CD4-positive, alpha-beta T cell treated with Interleukin-1 beta for 1 hour (primary cell): ENCODE data around the gene TULP4.
"Not testable (repeated sequence)": the region's sequence is repeated elsewhere in the genome, so short reads cannot be mapped to it uniquely, and the experiment has no call there.

ENCODE experiments used
- DNase-seq, 2 donors: peaks; one replicate each; pipeline ENCODE4 v3.0.0-alpha.2; 2020 to 2022

The TULP4 gene

DNA sequence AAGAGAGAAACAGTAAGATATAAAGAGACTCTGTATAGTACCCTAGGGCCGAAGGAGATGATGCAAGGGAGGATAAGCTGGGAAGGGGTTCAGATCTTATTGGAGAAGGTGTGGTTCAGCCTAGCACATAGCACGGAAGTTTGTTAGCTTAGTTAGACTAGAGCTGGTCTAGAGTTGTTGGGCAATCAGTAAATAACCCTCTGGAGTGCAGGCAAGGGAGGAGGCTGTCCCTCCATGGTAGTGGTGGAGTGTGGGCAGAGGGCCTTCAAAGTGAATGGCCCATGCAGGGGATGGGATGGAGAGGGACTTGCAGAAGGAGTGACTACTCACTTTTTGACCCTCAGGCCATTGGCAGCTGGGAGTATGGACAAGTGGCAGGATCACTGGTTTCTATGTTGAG lies 20.0 kb downstream of the TULP4 start:
- DNase-seq, result no peak

DNA sequence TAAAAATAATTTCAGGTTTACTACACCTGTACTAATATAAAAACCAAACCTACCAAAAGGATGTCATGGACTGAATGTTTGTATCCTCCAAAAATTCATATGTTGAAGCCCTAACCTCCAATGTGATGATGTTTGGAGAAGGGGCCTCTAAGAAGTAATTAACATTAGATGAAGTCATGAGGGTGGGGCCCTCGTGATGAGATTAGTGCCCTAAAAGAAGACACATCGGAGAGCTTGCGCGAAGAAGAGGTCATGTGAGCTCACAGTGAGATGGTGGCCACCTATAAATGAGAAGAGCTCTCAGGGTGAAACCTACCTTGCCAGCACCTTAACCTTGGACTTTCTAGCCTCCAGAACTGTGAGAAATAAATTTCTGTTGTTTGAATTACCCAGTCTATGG lies 20.8 kb downstream of the TULP4 start:
- DNase-seq, result no peak

DNA sequence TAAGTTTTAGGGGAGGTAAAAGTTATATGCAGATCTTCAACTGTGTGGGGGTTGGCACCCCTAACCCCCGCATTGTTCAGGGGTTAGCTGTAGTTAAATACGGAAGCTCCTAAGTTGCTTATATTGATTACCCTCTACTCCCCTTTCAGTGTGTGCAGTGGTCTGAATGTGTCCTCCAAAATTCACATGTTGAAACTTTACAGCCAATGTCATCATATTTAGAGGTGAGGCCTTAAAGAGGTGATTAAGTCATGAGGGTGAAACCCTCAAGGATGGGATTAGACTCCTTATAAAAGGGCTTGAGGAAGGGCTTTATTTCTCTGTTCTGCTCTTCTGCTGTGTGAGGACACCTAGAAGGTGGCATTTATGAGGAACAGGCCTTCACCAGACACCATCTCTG lies 22.3 kb downstream of the TULP4 start:
- no peak for DNase-seq

DNA sequence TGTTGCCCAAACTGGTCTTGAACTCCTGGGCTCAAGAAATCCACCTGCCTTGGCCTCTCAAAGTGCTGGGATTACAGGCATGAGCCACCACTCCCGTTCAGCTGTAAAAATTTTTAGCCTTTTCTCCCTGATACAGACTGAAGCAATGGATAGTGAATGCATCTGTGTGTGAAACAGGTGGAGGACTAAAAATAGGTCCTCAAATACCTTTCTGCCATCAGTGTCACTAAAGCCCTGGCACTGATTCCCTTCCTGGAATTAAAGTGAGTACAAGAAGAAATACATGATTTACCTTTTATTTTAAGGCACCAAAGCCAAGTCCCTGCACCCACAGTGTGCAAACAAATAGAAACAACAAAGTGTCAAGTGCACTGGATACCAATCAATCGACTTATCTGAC lies 25.1 kb downstream of the TULP4 start:
- DNase-seq, result no peak

DNA sequence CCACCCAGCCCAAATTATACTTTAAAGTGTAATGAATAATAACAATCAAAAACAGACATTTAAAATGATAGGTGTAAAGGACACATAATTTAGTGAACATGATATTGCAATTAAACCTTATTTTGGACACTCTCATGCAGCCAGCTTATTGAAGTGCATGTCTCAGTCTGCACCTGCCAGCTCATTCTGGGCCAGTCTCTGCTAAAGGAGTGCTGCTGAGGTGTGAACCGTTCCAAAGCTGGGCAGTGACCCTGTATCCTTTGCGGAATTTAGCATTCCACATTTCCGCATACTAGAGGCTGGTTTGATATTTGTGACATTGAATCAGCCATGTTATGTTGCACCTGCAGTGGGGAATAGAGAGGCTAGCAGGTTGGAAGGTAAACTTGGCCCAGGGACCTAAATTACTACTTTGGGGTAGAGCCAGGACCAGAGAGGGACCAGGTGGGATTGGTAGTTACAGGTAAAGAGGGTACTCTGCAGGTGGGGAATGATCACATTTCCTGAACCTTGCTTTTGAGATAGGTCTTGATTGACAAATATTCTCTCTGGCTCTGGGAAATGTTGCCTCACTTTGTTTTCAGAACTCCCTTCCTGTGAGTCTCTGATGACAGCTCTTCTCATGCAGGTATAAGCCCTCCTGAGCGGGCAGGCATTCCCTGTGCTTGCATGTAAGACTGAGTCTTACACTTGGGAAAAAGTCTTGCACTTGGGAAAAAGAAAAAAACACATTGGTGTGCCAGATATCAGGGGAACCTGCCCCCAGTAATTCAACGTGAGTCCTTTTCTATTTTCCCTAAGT lies 26.2 kb downstream of the TULP4 start:
- no peak for DNase-seq

DNA sequence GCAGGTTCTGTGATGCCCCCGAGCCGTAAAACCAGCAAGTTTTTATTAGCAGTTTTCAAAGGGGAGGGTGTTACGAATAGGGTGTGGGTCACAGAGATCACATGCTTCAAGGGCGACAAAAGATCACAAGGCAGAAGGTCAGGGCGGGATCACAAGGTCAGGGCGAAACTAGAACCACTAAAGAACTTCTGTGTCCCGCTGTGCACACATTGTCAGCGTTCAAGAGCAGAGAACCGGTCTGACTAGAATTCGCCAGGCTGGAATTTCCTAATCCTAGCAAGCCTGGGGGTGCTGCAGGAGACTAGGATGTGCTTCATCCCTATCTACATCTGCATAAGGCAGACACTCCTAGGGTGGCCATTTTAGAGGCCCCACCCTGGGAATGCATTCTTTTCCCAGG lies 26.9 kb downstream of the TULP4 start:
- DNase-seq, result not testable (repeated sequence)

DNA sequence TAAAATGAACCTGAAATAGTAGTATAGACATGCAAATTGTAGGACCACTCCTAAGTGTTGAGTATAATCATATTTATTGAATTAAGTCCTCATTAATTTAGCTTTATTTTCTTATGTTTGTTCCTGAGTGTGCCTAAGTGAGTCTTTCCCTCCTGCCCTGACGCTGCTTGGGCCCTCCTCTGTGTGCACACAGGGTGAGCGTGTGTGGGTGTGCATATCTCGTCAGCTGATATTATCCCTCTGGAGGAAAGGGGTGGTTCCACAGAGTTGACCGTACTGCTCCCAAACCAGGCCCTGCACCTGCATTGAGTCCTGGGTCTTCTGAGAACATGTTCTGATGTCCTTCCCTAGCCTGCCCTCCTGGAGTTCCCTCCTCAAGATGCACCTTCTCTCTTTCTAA lies 28.0 kb downstream of the TULP4 start:
- DNase-seq, result no peak

DNA sequence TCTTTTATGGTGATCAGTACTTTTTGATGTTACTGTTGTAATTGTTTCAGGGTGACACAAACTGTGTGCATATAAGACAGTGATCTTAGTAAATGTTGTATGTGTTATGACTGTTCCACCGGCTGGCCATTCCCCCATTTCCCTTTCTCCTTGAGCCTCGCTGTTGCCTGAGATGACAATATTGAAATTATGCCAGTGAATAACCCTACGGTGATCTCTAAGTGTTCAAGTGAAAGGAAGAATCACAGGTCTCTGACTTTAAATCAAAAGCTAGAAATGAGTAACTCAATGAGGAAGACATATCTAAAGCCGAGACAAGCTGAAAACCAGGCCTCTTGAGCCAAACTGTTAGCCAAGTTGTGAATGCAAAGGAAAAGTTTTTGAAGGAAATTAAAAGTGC lies 32.3 kb downstream of the TULP4 start:
- no peak for DNase-seq

DNA sequence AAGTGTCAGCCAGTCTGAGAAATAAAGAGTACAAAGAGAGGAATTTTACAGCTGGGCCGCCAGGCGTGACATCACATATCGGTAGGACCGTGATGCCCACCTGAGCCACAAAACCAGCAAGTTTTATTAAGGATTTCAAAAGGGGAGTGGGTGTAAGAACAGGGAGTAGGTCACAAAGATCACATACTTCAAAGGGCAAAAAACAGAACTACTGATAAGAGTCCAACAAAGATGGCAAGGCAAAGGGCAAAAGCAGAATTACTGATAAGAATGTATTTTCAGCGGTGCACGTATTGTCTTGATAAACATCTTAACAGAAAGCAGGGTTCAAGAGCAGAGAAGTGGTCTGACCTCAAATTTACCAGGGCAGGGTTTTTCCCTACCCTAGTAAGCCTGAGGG lies 33.2 kb downstream of the TULP4 start:
- not testable (repeated sequence) for DNase-seq

DNA sequence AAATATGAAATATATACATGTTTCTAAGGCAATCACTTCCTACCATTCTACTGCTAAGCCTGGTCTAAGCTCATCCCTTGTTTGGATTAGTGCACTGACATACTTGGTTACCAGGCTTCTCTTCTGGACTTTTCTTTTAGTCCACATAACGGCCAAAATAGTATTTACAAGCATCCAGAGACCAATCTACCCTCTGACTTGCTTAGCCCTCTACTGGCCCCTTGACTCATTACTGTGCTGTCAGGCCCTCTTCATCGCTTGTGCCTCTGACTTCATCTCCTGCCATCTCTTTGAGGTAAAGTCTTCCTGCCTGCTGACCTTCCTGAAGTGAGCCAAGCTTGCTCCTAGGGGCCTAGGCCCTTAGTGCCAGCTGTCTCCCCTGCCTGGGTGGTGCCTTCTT lies 35.1 kb downstream of the TULP4 start:
- DNase-seq, result no peak

DNA sequence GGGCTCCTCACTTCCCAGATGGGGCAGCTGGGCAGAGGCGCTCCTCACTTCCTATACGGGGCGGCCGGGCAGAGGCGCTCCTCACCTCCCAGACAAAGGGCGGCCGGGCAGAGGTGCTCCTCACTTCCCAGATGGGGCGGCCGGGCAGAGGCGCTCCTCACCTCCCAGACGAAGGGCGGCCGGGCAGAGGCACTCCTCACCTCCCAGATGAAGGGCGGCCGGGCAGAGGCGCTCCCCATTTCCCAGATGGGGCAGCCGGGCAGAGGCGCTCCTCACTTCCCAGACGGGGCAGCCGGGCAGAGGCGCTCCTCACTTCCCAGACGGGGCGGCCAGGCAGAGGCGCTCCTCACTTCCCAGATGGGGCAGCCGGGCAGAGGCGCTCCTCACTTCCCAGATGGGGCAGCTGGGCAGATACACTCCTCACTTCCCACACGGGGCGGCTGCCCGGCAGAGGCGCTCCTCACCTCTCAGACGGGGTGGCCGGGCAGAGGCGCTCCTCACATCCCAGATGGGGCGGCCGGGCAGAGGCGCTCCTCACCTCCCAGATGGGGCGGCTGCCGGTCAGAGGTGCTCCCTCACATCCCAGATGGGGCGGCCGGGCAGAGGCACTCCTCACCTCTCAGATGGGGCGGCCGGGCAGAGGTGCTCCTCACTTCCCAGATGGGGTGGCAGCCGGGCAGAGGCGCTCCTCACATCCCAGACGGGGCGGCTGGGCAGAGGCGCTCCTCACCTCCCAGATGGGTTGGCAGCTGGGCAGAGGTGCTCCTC lies 36.7 kb downstream of the TULP4 start:
- not testable (repeated sequence) for DNase-seq

DNA sequence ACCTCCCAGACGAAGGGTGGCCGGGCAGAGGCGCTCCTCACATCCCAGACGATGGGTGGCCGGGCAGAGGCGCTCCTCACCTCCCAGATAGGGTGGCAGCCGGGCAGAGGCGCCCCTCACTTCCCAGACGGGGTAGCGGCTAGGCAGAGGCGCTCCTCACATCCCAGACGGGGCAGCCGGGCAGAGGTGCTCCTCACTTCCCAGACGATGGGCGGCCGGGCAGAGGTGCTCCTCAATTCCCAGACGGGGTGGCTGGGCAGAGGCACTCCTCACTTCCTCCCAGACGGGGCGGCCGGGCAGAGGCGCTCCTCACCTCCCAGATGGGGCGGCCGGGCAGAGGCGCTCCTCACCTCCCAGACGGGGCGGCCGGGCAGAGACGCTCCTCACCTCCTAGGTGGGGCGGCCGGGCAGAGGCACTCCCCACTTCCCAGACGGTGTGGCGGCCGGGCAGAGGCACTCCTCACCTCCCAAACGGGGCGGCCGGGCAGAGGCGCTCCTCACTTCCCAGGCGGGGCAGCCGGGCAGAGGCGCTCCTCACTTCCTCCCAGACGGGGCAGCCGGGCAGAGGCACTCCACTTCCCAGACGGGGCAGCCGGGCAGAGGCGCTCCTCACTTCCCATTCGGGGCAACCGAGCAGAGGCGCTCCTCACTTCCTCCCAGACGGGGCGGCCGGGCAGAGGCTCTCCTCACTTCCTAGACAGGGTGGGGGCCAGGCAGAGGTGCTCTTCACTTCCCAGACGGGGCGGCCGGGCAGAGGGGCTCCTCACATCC lies 37.4 kb downstream of the TULP4 start:
- DNase-seq, result not testable (repeated sequence)

DNA sequence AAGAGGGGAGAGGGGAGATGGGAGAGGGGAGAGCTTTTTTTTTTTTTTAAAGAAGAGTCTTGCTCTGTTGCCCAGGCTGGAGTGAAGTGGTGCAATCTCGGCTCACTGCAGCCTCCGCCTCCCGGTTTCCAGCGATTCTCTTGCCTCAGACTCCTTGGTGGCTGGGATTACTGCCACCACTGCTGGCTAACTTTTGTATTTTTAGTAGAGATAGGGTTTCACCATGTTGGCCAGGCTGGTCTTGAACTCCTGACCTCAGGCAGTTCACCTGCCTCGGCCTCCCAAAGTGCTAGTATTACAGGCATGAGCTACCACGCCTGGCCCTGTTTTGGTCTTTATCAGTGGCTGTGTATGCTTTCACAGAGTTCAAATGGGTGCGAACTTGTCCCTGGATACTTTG lies 38.5 kb downstream of the TULP4 start:
- not testable (repeated sequence) for DNase-seq

DNA sequence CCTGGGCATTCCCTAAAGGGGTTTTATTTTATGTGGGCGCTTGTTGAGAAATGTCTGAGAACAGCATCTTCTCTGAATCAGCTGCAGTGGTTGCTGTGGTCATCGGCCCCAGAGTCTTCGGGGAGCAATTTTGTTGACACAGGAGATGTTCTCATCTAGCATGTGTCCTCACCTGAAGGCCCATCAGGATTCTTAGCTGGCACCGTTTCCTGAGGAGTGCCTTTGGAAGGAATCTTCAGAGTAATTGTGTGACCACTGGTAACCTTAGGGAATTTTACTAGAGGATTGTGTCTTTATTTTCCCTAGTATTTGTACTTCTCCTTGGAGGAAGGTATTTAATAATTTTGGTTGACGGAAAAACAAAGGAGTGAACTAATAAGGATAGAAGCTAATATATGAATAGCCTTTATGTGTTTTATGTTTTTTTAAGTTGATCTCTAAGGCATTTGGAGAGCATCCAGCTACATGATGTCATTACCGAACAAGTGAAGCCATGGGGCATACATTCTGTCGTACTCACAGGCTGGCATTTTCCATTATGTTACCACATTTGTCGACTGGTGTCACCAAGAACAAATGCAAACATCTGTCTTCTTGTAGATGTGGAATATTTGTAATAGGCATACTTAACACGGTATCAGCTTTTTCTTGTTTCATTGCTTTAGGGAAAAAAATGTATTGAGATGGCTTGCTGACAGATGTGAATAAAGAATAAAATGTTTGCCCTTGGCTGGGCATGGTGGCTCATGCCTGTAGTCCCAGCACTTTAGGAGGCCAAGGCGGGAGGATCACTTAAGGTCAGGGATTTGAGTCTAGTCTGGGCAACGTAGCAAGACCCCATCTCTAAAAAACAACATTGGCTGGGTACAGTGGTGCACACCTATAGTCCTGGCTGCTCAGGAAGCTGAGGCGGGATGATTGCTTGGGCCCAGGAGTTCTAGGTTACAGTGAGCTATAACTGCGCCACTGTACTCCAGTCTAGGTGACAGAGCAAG lies 41.9 kb downstream of the TULP4 start:
- no peak for DNase-seq

DNA sequence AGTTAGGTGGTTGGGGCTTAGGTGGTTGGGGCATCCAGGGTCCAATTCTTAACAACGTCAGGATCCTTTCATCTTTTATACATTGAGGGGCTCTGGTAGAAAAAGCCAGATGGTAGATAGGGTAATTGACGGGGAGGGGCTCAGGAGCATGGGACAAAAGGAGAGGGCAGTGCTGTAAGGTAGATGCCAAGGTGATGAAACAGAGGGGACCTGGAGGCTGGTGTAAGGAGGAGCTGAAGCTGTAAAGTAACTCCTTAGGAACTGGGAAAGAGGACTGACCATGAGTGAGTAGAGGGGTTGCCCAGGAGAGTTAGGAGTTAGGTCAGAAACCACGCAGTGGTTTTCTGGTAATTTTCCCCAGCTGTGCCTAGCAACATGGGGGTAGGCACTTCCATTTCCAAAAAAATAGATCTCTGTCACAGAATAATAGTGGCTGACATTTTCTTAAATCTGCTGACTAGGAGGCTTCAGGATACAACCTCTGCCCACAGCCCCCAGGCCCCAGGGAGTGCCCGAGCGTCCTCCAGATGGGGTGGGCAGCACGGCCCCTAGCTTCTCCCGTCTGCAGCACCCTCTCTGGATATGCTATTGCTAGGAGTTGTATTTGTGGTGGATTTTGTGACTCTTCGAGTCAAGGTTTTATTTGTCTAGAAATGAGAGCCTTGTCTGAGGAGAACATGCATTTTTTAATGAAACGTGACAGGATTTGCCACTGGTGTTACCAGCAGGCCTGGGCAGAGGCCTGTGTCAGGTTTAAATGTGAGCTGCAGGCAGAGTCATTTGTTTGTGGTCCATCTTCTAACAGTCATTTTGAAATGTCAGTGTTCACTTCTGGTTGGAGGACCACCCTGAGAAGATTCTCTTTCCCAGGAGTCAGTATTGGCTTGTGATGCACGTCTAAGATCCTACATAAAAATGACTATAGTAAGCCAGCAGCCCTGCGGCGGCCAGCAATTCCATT lies 44.6 kb downstream of the TULP4 start:
- DNase-seq, result no peak

DNA sequence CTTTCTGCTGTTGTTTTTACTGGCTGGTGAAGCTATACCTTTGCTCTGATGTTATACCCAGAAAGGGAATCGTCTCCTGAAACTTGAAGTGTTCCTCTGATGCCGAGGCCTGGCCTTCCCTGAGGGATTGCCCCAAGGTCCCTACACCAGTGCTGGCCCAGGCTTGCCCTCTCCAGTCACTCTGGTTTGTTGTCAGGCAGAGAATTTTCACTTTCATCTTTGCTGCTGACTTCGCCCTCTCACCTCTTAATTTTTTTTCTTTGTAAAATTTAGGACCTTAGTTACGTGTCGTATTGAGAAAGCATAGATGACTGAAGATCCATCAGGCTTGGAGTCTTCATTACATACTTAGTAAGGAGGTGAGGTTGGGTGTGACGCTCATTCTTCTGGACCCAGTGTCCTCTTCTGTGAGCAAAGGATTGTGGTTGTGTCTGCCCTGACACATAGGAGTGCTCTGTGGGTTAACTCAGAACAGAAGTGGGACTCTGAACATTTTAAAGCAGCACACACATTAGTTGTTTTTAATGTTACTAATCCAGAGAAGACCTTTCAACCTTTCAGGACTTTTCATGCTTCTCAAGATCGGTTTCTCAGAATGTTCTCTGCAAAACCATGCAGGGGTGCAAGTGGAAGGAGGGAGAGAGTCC lies 45.4 kb downstream of the TULP4 start:
- DNase-seq, result no peak

DNA sequence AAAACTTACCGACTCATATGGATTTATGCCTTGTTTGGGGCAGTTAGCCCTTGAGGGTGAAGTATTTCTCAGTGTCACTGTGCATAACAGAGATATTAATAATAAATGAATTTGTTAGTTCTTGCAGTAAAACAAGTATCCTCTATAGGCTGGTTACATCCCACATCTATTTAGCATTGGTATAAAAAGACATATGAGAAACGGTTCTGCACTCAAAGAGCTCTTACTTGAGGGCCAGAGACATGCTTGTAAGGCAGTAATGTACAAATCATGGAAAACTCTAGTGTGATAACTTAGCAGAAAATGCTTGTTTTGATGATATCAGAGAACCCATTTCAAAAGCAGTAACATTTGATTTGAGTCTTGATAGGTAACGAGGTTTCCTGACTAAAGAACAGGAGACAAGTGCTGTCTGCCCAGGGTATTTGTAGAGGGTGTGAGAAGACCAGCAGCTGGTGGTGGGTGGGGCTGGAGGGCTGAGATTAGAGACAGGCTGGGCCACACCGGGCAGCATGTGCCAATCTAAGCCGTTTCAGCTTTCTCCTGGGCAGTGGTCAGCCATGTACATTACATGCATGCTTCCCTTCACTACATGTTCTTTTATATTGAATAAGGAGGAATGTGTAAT lies 46.3 kb downstream of the TULP4 start:
- no peak for DNase-seq

DNA sequence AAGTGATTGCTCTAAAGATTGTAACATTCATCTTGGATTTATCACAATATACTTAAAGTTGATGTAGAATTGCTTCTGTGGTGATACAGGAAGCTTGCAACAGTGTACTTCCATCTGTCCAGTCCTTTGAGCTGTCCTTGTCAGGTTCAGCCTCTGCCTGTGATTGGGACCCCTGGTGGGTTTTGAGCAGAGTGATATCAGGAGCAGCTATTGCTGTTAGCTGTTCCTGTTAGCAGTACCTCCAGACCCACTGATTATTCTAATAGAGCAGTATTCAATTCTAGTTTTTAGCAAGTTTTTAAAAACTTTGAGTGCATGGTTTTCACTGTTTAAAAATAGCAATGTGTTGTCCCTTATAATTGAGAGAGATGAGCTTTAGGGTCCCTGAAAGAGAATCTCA lies 48.8 kb downstream of the TULP4 start:
- no peak for DNase-seq

DNA sequence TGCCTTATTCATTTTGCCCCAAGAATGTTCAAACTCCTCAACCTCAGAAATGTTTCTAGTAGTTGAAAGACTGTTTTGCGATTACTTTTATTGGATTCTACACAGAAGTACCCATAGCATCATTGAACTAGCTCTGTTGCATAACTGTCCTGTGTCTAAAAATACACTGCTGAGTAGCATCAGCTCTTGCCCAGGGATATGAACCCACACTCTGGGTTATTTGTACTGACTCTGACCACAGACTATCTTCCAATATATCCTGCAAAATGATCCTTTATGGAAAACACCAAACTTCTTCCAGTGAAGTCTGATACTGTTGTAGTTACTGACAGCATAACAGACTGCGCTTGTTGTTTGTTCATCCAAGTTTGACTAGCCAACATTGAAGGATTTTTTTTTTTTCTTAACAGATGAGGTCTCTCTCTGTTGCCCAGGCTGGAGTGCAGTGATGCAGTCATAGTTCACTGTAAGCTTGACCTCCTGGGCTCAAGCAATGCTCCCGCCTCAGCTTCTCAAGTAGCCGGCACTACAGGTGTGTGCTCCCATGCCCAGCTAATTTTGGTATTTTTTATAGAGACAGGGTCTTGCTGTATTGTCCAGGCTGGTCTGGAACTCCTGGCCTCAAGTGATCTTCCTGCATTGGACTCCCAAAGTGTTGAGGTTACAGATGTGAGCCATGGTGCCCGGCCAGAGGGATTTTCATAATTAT lies 49.9 kb downstream of the TULP4 start:
- DNase-seq, result no peak
